Endodermal cell (in vitro differentiated cells): ENCODE data around the gene KRTAP5-6. TPM values are rescaled to one million over a fixed set of nuclear protein-coding genes. Genes with fewer than 3 reads are reported as not detected.
A peak's percentile ranks its signal among the peaks of the same experiment; 100 is the strongest.

Experiments
- DNase-seq: peaks from one replicate; pipeline ENCODE4 v3.0.0-alpha.2; 2017
- H3K27ac ChIP-seq: 2 replicates; pipeline ENCODE4 v1.5.1; 2013; ENCODE audit warnings: mild to moderate bottlenecking, low read depth, low read length, moderate library complexity
- H3K27me3 ChIP-seq: 2 replicates; pipeline ENCODE4 v1.6.1; 2013; ENCODE audit warnings: mild to moderate bottlenecking, low read length, moderate library complexity; ENCODE audit not compliant: insufficient read depth, control insufficient read depth, poor library complexity, severe bottlenecking
- H3K36me3 ChIP-seq: 2 replicates; pipeline ENCODE4 v1.7.0; 2013; ENCODE audit warnings: mild to moderate bottlenecking, low read length, moderate library complexity; ENCODE audit not compliant: control insufficient read depth, insufficient read depth
- H3K4me1 ChIP-seq: one replicate; pipeline ENCODE4 v1.7.0; 2013; ENCODE audit warnings: low read length; ENCODE audit not compliant: control insufficient read depth, insufficient read depth
- H3K4me3 ChIP-seq: 2 replicates; pipeline ENCODE4 v1.5.1; 2013; ENCODE audit warnings: mild to moderate bottlenecking, low read length, moderate library complexity
- H3K9ac ChIP-seq: 2 replicates; pipeline ENCODE4 v1.6.1; 2013; ENCODE audit warnings: mild to moderate bottlenecking, low read length, moderate library complexity; ENCODE audit not compliant: poor library complexity, severe bottlenecking; ENCODE audit errors: extremely low read depth
- H3K9me3 ChIP-seq: 2 replicates; pipeline ENCODE4 v1.6.1; 2013; ENCODE audit warnings: mild to moderate bottlenecking, low read length, moderate library complexity; ENCODE audit not compliant: control insufficient read depth
- H3K27ac Mint-ChIP-seq: 2 replicates; pipeline ENCODE4 v1.8.0; 2020; ENCODE audit warnings: mixed read lengths
- H3K27me3 Mint-ChIP-seq: 2 replicates; pipeline ENCODE4 v1.8.0; 2021; ENCODE audit warnings: mild to moderate bottlenecking, mixed read lengths; ENCODE audit not compliant: insufficient read depth
- H3K36me3 Mint-ChIP-seq: 2 replicates; pipeline ENCODE4 v1.8.0; 2020; ENCODE audit warnings: low read depth, mixed read lengths
- H3K4me1 Mint-ChIP-seq: 2 replicates; pipeline ENCODE4 v1.8.0; 2020; ENCODE audit warnings: mixed read lengths
- H3K4me3 Mint-ChIP-seq: 2 replicates; pipeline ENCODE4 v1.8.0; 2020; ENCODE audit warnings: mild to moderate bottlenecking, moderate library complexity, mixed read lengths
- H3K9me3 Mint-ChIP-seq: 2 replicates; pipeline ENCODE4 v1.8.0; 2020; ENCODE audit warnings: mild to moderate bottlenecking, mixed read lengths
- WGBS, 2 experiments: methylation state at CpG; one replicate each; pipeline versions ENCODE4 v1.1.5 to v1.1.7; 2013; ENCODE audit warnings: missing lambda C conversion rate in 2 of 2, mixed read lengths in 1 of 2; ENCODE audit not compliant: insufficient coverage in 1 of 2, insufficient read length in 1 of 2; 5-methylcytosine and 5-hydroxymethylcytosine counted together
- total RNA-seq, 2 donors: library from RNA; stranded (reverse); fragmentation: NEBNext Ultra II Directional in 1 of 2; extraction: Animal tissue kit (Norgen Biotek cat#: 25700) in 1 of 2; gene quantifications; 2 replicates in 1 of 2; 3 replicates in 1 of 2; pipeline ENCODE4 v1.2.1, GENCODE V29; 2021
- TF ChIP-seq, protein P1 (sequence below): fragments of 200-600 bp; sonication (generic); conservative IDR thresholded peaks from 2 replicates; pipeline ENCODE4 v1.5.0; 2021; ENCODE audit warnings: antibody characterized with exemption, mild to moderate bottlenecking

Gene KRTAP5-6
- total RNA-seq, 2 donors from 2014 or later = not detected

- H3K4me1 Mint-ChIP-seq = no peaks in the 10 kb centered on the region
- peaks cover 38% of the 10 kb centered on the region for H3K27me3 ChIP-seq
- H3K27me3 Mint-ChIP-seq = peaks cover 50% of the 10 kb centered on the region
- H3K9me3 Mint-ChIP-seq = no peaks in the 10 kb centered on the region
- H3K4me3 Mint-ChIP-seq = no peak overlapping the region
- TF ChIP-seq, protein P1, sequence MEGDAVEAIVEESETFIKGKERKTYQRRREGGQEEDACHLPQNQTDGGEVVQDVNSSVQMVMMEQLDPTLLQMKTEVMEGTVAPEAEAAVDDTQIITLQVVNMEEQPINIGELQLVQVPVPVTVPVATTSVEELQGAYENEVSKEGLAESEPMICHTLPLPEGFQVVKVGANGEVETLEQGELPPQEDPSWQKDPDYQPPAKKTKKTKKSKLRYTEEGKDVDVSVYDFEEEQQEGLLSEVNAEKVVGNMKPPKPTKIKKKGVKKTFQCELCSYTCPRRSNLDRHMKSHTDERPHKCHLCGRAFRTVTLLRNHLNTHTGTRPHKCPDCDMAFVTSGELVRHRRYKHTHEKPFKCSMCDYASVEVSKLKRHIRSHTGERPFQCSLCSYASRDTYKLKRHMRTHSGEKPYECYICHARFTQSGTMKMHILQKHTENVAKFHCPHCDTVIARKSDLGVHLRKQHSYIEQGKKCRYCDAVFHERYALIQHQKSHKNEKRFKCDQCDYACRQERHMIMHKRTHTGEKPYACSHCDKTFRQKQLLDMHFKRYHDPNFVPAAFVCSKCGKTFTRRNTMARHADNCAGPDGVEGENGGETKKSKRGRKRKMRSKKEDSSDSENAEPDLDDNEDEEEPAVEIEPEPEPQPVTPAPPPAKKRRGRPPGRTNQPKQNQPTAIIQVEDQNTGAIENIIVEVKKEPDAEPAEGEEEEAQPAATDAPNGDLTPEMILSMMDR = no peak
- no peak overlapping the region for H3K27ac Mint-ChIP-seq
- no peak for DNase-seq
- no peaks in the 10 kb centered on the region for H3K36me3 ChIP-seq
- H3K9ac ChIP-seq = no peak overlapping the region
- no peaks in the 10 kb centered on the region for H3K4me1 ChIP-seq
- WGBS, 2 experiments = 91 to 92% methylated on average over 19 to 28 of the region's 28 CpGs
- H3K27ac ChIP-seq = no peak overlapping the region
- H3K4me3 ChIP-seq = no peak overlapping the region
- no peaks in the 10 kb centered on the region for H3K36me3 Mint-ChIP-seq
- no peaks in the 10 kb centered on the region for H3K9me3 ChIP-seq
These were observed 48.2 kb upstream of the KRTAP5-6 start for GRCh38 chr11:1648653-1649420.

GRCh38 chr11:1650034-1650917, 46.7 kb upstream of the KRTAP5-6 start:
- WGBS, 2 experiments = 77 to 78% methylated on average over 13 to 15 of the region's 15 CpGs
- no peaks in the 10 kb centered on the region for H3K4me1 ChIP-seq
- no peak overlapping the region for H3K9ac ChIP-seq
- no peaks in the 10 kb centered on the region for H3K4me1 Mint-ChIP-seq
- H3K4me3 Mint-ChIP-seq = no peak overlapping the region
- H3K27ac ChIP-seq = no peak overlapping the region
- TF ChIP-seq, protein P1 = peak; percentile 19
- no peak for DNase-seq
- peaks cover 52% of the 10 kb centered on the region for H3K27me3 ChIP-seq
- no peak overlapping the region for H3K4me3 ChIP-seq
- H3K9me3 ChIP-seq = no peaks in the 10 kb centered on the region
- no peaks in the 10 kb centered on the region for H3K9me3 Mint-ChIP-seq
- H3K36me3 ChIP-seq = no peaks in the 10 kb centered on the region
- peaks cover 57% of the 10 kb centered on the region for H3K27me3 Mint-ChIP-seq
- no peak overlapping the region for H3K27ac Mint-ChIP-seq
- H3K36me3 Mint-ChIP-seq = no peaks in the 10 kb centered on the region

DNA sequence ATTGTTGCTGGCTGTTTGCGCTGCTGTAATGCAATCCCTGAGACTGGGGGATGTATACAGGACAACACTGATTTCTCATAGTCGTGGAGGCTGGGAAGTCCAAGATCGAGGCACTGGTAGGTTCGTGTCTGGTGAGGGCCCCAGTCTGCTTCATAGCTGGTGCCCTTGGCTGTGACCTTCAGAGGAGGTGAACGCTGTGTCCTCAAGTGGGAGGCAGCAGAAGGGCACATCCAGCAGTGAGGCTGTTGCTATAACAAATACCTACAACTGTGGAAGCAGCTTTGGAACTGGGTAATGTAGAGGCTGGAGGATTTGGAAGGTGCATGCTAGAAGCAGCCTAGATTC, 46.1 kb upstream of the KRTAP5-6 start:
- TF ChIP-seq, protein P1 = no peak
- Histone ChIP-seq H3K36me3 (no peaks in the 10 kb centered on the region), H3K9ac (no peak overlapping the region), H3K4me3 (no peak overlapping the region), H3K27me3 (peaks cover 58% of the 10 kb centered on the region), H3K9me3 (no peaks in the 10 kb centered on the region), H3K27ac (no peak overlapping the region), H3K4me1 (no peaks in the 10 kb centered on the region)
- no peak overlapping the region for H3K4me3 Mint-ChIP-seq
- H3K27ac Mint-ChIP-seq = no peak overlapping the region
- peaks cover 59% of the 10 kb centered on the region for H3K27me3 Mint-ChIP-seq
- H3K36me3 Mint-ChIP-seq = no peaks in the 10 kb centered on the region
- H3K4me1 Mint-ChIP-seq = no peaks in the 10 kb centered on the region
- no peaks in the 10 kb centered on the region for H3K9me3 Mint-ChIP-seq
- no peak for DNase-seq
- 62 to 73% methylated on average over 5 of the region's 5 CpGs for WGBS, 2 experiments
